GM18873 (cell line): Measurements from ENCODE around the gene SNED1.

Source experiments
- ATAC-seq: cut with Tn5 transposase; IDR thresholded peaks from one replicate; pipeline ENCODE4 v1.9.1; 2021; ENCODE audit warnings: mild to moderate bottlenecking, moderate library complexity, moderate number of reproducible peaks; ENCODE audit not compliant: unreplicated experiment, low FRiP score

The SNED1 gene

GRCh38 chr2:241003830-241004564 lies 5.6 kb downstream of the SNED1 start:
- ATAC-seq, result no peak

- ATAC-seq, result no peak
Measured at GRCh38 chr2:241005569-241005968, 7.2 kb downstream of the SNED1 start.

GRCh38 chr2:241006412-241006811 lies 8.0 kb downstream of the SNED1 start:
- ATAC-seq, result no peak

- ATAC-seq, result no peak
Measured at GRCh38 chr2:241007111-241007510, 8.7 kb downstream of the SNED1 start.

GRCh38 chr2:241007880-241008710 lies 9.7 kb downstream of the SNED1 start:
- ATAC-seq, result no peak

- ATAC-seq, result no peak
Measured at GRCh38 chr2:241008711-241009121, 10.3 kb downstream of the SNED1 start.

- no peak for ATAC-seq
Measured at GRCh38 chr2:241009191-241009590, 10.8 kb downstream of the SNED1 start.

- no peak for ATAC-seq
Measured at GRCh38 chr2:241009601-241010530, 11.4 kb downstream of the SNED1 start.

- no peak for ATAC-seq
Measured at GRCh38 chr2:241010531-241011295, 12.3 kb downstream of the SNED1 start.

GRCh38 chr2:241011296-241011600 lies 12.8 kb downstream of the SNED1 start:
- ATAC-seq, result no peak

- ATAC-seq, result no peak
Measured at GRCh38 chr2:241011751-241012510, 13.5 kb downstream of the SNED1 start.

- no peak for ATAC-seq
Measured at GRCh38 chr2:241014224-241014623, 15.8 kb downstream of the SNED1 start.

- ATAC-seq, result no peak
Measured at GRCh38 chr2:241014764-241015163, 16.3 kb downstream of the SNED1 start.

GRCh38 chr2:241015439-241015838 lies 17.0 kb downstream of the SNED1 start:
- no peak for ATAC-seq

GRCh38 chr2:241017228-241017940 lies 19.0 kb downstream of the SNED1 start:
- ATAC-seq, result no peak

- no peak for ATAC-seq
Measured at GRCh38 chr2:241018051-241018891, 19.9 kb downstream of the SNED1 start.

GRCh38 chr2:241019441-241020139 lies 21.2 kb downstream of the SNED1 start:
- ATAC-seq, result no peak
